Kidney epithelial cell (primary cell): ENCODE data around the gene APBA3. TPM values are rescaled to one million over a fixed set of nuclear protein-coding genes. Genes with fewer than 3 reads are reported as not detected.

Experiments used
- DNase-seq: peaks from one replicate; pipeline ENCODE4 v3.0.0-alpha.2; 2010; ENCODE audit warnings: low read depth
- H3K27me3 ChIP-seq: 2 replicates; pipeline ENCODE4 v1.6.0; 2011; ENCODE audit warnings: low read length; ENCODE audit not compliant: control insufficient read depth, insufficient read depth
- H3K36me3 ChIP-seq: 2 replicates; pipeline ENCODE4 v1.5.1; 2011; ENCODE audit warnings: low read length; ENCODE audit not compliant: control insufficient read depth, insufficient read depth
- H3K4me3 ChIP-seq: 2 replicates; pipeline ENCODE4 v1.5.1; 2011; ENCODE audit warnings: low read depth, mild to moderate bottlenecking, control low read depth, low read length
- CTCF ChIP-seq: IDR thresholded peaks from 2 replicates; pipeline ENCODE4 v1.5.1; 2011; ENCODE audit warnings: mild to moderate bottlenecking, moderate library complexity, low read length, control low read depth, inconsistent platforms; ENCODE audit not compliant: insufficient read depth, poor library complexity, severe bottlenecking
- total RNA-seq: library from RNA; depleted of rRNA; stranded (reverse); fragments of >200 nt; gene quantifications from 2 replicates; pipeline ENCODE4 v1.2.3, GENCODE V29; 2015

The APBA3 gene
- total RNA-seq, 1 donor from 2014 or later: 39.7 TPM

- no peak overlapping the region for H3K4me3 ChIP-seq
Measured at GRCh38 chr19:3780786-3781304, 19.4 kb upstream of the APBA3 start.

GRCh38 chr19:3778899-3779723, 17.6 kb upstream of the APBA3 start:
- Histone ChIP-seq H3K27me3 (peaks cover 8% of the 10 kb centered on the region), H3K36me3 (no peaks in the 10 kb centered on the region), H3K4me3 (no peak overlapping the region)
- no peak for DNase-seq
- TF ChIP-seq CTCF: no peak

More at GRCh38 chr19:3780786-3781304, 19.4 kb upstream of the APBA3 start:
- TF ChIP-seq CTCF: no peak
- H3K36me3 ChIP-seq: no peaks in the 10 kb centered on the region
- peaks cover 22% of the 10 kb centered on the region for H3K27me3 ChIP-seq
- no peak for DNase-seq

GRCh38 chr19:3778104-3778867, 16.8 kb upstream of the APBA3 start:
- DNase-seq: no peak
- H3K36me3 ChIP-seq: no peaks in the 10 kb centered on the region
- no peak for TF ChIP-seq CTCF
- peaks cover 4% of the 10 kb centered on the region for H3K27me3 ChIP-seq
- H3K4me3 ChIP-seq: no peak overlapping the region

DNA sequence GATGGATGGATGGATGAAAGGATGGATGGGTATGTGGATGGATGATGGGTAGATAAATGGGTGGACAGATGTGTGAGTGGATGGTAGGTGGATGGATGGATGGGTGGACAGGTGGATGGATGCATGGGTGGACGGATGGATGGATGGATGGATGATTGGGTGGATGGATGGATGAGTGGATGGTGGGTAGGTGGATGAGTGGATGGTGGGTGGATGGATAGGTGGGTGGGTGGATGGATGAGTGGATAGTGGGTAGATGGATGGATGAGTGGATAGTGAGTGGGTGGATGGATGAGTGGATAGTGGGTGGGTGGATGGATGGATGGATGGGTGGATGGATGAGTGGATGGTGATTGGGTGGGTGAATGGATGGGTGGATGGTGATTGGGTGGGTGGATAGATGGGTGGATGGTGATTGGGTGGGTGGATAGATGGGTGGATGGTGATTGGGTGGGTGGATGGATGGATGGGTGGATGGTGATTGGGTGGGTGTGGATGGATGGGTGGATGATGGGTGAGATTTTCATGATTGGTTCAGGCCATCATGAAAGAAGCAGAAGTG, 15.1 kb upstream of the APBA3 start:
- no peak for DNase-seq
- Histone ChIP-seq H3K36me3 (no peaks in the 10 kb centered on the region), H3K4me3 (no peak overlapping the region), H3K27me3 (peaks cover 10% of the 10 kb centered on the region)
- no peak for TF ChIP-seq CTCF

GRCh38 chr19:3775831-3776230, 14.3 kb upstream of the APBA3 start:
- no peak for DNase-seq
- H3K27me3 ChIP-seq: peaks cover 14% of the 10 kb centered on the region
- H3K4me3 ChIP-seq: no peak overlapping the region
- TF ChIP-seq CTCF: no peak
- no peaks in the 10 kb centered on the region for H3K36me3 ChIP-seq
